WTC11 (cell line): Measurements from ENCODE around the gene CMTR1. TPM values are rescaled to one million over a fixed set of nuclear protein-coding genes. Genes with fewer than 3 reads are reported as not detected.

Experiments used
- ATAC-seq: fragments of 200-7000 bp; cut with Tn5 transposase; 2 replicates; pipeline ENCODE4 v1.10.0; 2021; ENCODE audit warnings: mild to moderate bottlenecking, moderate library complexity
- CTCF ChIA-PET: fragments of 300-600 bp; sonication (Branson Sonifier 250); formaldehyde crosslinking; loops from one replicate; lab custom pipeline; 2021; ENCODE audit warnings: antibody characterized with exemption; lab: Charles Lee
- POLR2A ChIA-PET: fragments of 350-600 bp; sonication (Branson Sonifier 250); formaldehyde crosslinking; loops from one replicate; lab custom pipeline; 2021; ENCODE audit warnings: antibody characterized with exemption; lab: Charles Lee
- DNase-seq: peaks from one replicate; pipeline ENCODE4 v3.0.0; 2021; ENCODE audit warnings: low spot score
- H3K27ac Mint-ChIP-seq: 2 replicates; pipeline ENCODE4 v1.8.0; 2021; ENCODE audit warnings: mixed read lengths
- H3K27me3 Mint-ChIP-seq: 2 replicates; pipeline ENCODE4 v1.8.0; 2021; ENCODE audit warnings: low read depth, mild to moderate bottlenecking, moderate library complexity, mixed read lengths
- H3K36me3 Mint-ChIP-seq: 2 replicates; pipeline ENCODE4 v1.8.0; 2021; ENCODE audit warnings: mixed read lengths
- H3K4me1 Mint-ChIP-seq: 2 replicates; pipeline ENCODE4 v1.8.0; 2022; ENCODE audit warnings: mixed read lengths
- H3K4me3 Mint-ChIP-seq: 2 replicates; pipeline ENCODE4 v1.8.0; 2021; ENCODE audit warnings: mild to moderate bottlenecking, moderate library complexity, mixed read lengths
- H3K9me3 Mint-ChIP-seq: 2 replicates; pipeline ENCODE4 v1.8.0; 2021; ENCODE audit warnings: mixed read lengths
- ARID4B ChIP-seq: sonication (generic); formaldehyde crosslinking; IDR thresholded peaks from 2 replicates; pipeline ENCODE4 v1.8.0; 2023; ENCODE audit warnings: missing genetic modification reagents, mild to moderate bottlenecking, borderline replicate concordance
- CREB1 ChIP-seq: sonication (generic); formaldehyde crosslinking; IDR thresholded peaks from 2 replicates; pipeline ENCODE4 v1.8.0; 2023; ENCODE audit warnings: mild to moderate bottlenecking, missing genetic modification reagents
- CREM ChIP-seq: sonication (generic); formaldehyde crosslinking; IDR thresholded peaks from 2 replicates; pipeline ENCODE4 v1.8.1; 2022; ENCODE audit warnings: mild to moderate bottlenecking, missing genetic modification reagents, moderate library complexity
- ELF4 ChIP-seq: sonication (generic); formaldehyde crosslinking; IDR thresholded peaks from 2 replicates; pipeline ENCODE4 v1.8.1; 2022; ENCODE audit warnings: low read depth, mild to moderate bottlenecking, moderate library complexity, missing genetic modification reagents
- EMX1 ChIP-seq: fragments of 250-450 bp; sonication (Bioruptor Pico); IDR thresholded peaks from 2 replicates; pipeline ENCODE4 v1.8.0; 2021; ENCODE audit warnings: mild to moderate bottlenecking
- ESRRA ChIP-seq: sonication (generic); formaldehyde crosslinking; IDR thresholded peaks from 2 replicates; pipeline ENCODE4 v1.8.1; 2022; ENCODE audit warnings: mild to moderate bottlenecking, missing genetic modification reagents, borderline replicate concordance
- FOXK1 ChIP-seq: sonication (generic); formaldehyde crosslinking; IDR thresholded peaks from 2 replicates; pipeline ENCODE4 v1.8.0; 2022; ENCODE audit warnings: mild to moderate bottlenecking, moderate library complexity, missing genetic modification reagents
- GRHL2 ChIP-seq: fragments of 250-450 bp; sonication (Bioruptor Pico); IDR thresholded peaks from 2 replicates; pipeline ENCODE4 v1.8.0; 2022; ENCODE audit warnings: mild to moderate bottlenecking, moderate library complexity; ENCODE audit not compliant: insufficient replicate concordance, severe bottlenecking
- HMGXB4 ChIP-seq: sonication (generic); formaldehyde crosslinking; IDR thresholded peaks from 2 replicates; pipeline ENCODE4 v1.8.1; 2023; ENCODE audit warnings: mild to moderate bottlenecking, moderate library complexity, missing genetic modification reagents
- IRF2 ChIP-seq: sonication (generic); formaldehyde crosslinking; IDR thresholded peaks from 2 replicates; pipeline ENCODE4 v1.8.0; 2022; ENCODE audit warnings: low read depth, missing genetic modification reagents, borderline replicate concordance
- NFYB ChIP-seq: sonication (generic); formaldehyde crosslinking; conservative IDR thresholded peaks from 2 replicates; pipeline ENCODE4 v1.8.0; 2022; ENCODE audit warnings: low read depth, missing genetic modification reagents
- NR3C1 ChIP-seq: sonication (generic); formaldehyde crosslinking; conservative IDR thresholded peaks from 2 replicates; pipeline ENCODE4 v1.8.1; 2023; ENCODE audit warnings: low read depth, mild to moderate bottlenecking, missing genetic modification reagents
- TCF7 ChIP-seq: sonication (generic); formaldehyde crosslinking; IDR thresholded peaks from 2 replicates; pipeline ENCODE4 v1.8.0; 2022; ENCODE audit warnings: mild to moderate bottlenecking, low read depth, missing genetic modification reagents, moderate library complexity
- ZBTB21 ChIP-seq: sonication (generic); formaldehyde crosslinking; IDR thresholded peaks from 2 replicates; pipeline ENCODE4 v1.8.1; 2023; ENCODE audit warnings: mild to moderate bottlenecking, missing genetic modification reagents, borderline replicate concordance
- ZNF232 ChIP-seq: sonication (generic); formaldehyde crosslinking; IDR thresholded peaks from 2 replicates; pipeline ENCODE4 v1.8.0; 2022; ENCODE audit warnings: mild to moderate bottlenecking, missing genetic modification reagents
- ZNF317 ChIP-seq: sonication (generic); formaldehyde crosslinking; IDR thresholded peaks from 2 replicates; pipeline ENCODE4 v1.8.1; 2023; ENCODE audit warnings: low read depth, mild to moderate bottlenecking, moderate library complexity, missing genetic modification reagents, borderline replicate concordance
- ZNF396 ChIP-seq: fragments of 250-450 bp; sonication (Bioruptor Pico); IDR thresholded peaks from 2 replicates; pipeline ENCODE4 v1.8.0; 2021; ENCODE audit warnings: mild to moderate bottlenecking, moderate library complexity, borderline replicate concordance
- ZNF512 ChIP-seq: sonication (generic); formaldehyde crosslinking; IDR thresholded peaks from 2 replicates; pipeline ENCODE4 v1.8.1; 2022; ENCODE audit warnings: missing genetic modification reagents, borderline replicate concordance
- total RNA-seq: library from RNA; stranded (reverse); gene quantifications from 3 replicates; pipeline ENCODE4 v1.2.3, GENCODE V29; 2021
- TF ChIP-seq, protein P1 (sequence below): sonication (generic); formaldehyde crosslinking; IDR thresholded peaks from 2 replicates; pipeline ENCODE4 v1.8.0; 2022; ENCODE audit warnings: mild to moderate bottlenecking, missing genetic modification reagents
- TF ChIP-seq, protein P2 (sequence below): sonication (generic); formaldehyde crosslinking; IDR thresholded peaks from 2 replicates; pipeline ENCODE4 v1.8.0; 2022; ENCODE audit warnings: mild to moderate bottlenecking, missing genetic modification reagents

Gene CMTR1
- total RNA-seq, 1 experiment from 2014 or later, result 38.6 TPM

DNA sequence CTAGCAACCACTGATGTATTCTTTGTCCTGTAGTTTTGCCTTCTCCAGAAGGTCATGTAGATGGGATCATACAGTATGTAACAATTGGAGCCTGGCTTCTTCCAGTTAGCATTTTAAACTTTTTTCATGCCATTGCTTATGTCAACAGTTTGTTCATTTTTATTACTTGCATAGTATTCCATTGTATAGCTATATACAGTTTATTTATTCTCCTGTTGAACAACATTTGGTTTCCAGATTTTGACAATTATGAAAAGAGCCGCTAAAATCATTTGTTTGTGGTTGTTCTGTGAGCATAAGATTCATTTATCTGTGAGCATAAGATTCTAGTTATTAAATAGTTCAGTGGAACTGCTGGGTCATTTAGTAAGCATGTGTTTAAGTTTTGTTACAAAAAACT, 23.5 kb upstream of the CMTR1 start:
- POLR2A ChIA-PET, result no interaction called here
- DNase-seq, result no peak
- H3K27me3 Mint-ChIP-seq, result no peaks in the 10 kb centered on the region
- no peaks in the 10 kb centered on the region for H3K4me1 Mint-ChIP-seq
- CTCF ChIA-PET, result no interaction called here
- H3K4me3 Mint-ChIP-seq, result no peak overlapping the region
- no peak for ATAC-seq
- TF ChIP-seq, protein P1, sequence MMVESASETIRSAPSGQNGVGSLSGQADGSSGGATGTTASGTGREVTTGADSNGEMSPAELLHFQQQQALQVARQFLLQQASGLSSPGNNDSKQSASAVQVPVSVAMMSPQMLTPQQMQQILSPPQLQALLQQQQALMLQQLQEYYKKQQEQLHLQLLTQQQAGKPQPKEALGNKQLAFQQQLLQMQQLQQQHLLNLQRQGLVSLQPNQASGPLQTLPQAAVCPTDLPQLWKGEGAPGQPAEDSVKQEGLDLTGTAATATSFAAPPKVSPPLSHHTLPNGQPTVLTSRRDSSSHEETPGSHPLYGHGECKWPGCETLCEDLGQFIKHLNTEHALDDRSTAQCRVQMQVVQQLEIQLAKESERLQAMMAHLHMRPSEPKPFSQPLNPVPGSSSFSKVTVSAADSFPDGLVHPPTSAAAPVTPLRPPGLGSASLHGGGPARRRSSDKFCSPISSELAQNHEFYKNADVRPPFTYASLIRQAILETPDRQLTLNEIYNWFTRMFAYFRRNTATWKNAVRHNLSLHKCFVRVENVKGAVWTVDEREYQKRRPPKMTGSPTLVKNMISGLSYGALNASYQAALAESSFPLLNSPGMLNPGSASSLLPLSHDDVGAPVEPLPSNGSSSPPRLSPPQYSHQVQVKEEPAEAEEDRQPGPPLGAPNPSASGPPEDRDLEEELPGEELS, result no peak
- no peak for TF ChIP-seq ZNF317 (CRISPR knock-in tag)
- TF ChIP-seq, protein P2, sequence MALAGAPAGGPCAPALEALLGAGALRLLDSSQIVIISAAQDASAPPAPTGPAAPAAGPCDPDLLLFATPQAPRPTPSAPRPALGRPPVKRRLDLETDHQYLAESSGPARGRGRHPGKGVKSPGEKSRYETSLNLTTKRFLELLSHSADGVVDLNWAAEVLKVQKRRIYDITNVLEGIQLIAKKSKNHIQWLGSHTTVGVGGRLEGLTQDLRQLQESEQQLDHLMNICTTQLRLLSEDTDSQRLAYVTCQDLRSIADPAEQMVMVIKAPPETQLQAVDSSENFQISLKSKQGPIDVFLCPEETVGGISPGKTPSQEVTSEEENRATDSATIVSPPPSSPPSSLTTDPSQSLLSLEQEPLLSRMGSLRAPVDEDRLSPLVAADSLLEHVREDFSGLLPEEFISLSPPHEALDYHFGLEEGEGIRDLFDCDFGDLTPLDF (CRISPR knock-in tag), result no peak
- TF ChIP-seq CREB1 (CRISPR knock-in tag), result no peak
- no peaks in the 10 kb centered on the region for H3K9me3 Mint-ChIP-seq
- no peaks in the 10 kb centered on the region for H3K36me3 Mint-ChIP-seq
- no peak overlapping the region for H3K27ac Mint-ChIP-seq

GRCh38 chr6:37417393-37417792, 15.6 kb upstream of the CMTR1 start:
- CTCF ChIA-PET, result interaction anchor here (0.6 kb wide), 1 partner anchor 625 kb away, joined by 4 read pairs; no protein-coding TSS in a partner anchor

GRCh38 chr6:37418722-37419121, 14.3 kb upstream of the CMTR1 start:
- POLR2A ChIA-PET, result no interaction called here
- ATAC-seq, result no peak
- no peaks in the 10 kb centered on the region for H3K36me3 Mint-ChIP-seq
- TF ChIP-seq ZBTB21 (CRISPR knock-in tag) (no peak), HMGXB4 (CRISPR knock-in tag) (no peak), ELF4 (no peak), TCF7 (CRISPR knock-in tag) (no peak), IRF2 (no peak), NFYB (CRISPR knock-in tag) (no peak), ESRRA (CRISPR knock-in tag) (no peak), ZNF512 (CRISPR knock-in tag) (no peak), CREM (CRISPR knock-in tag) (no peak), GRHL2 (no peak), NR3C1 (CRISPR knock-in tag) (no peak), ZNF232 (no peak), EMX1 (CRISPR knock-in tag) (no peak), ARID4B (CRISPR knock-in tag) (no peak), FOXK1 (CRISPR knock-in tag) (no peak)

More at GRCh38 chr6:37417393-37417792, 15.6 kb upstream of the CMTR1 start:
- no peak for DNase-seq
- ATAC-seq, result no peak
- H3K9me3 Mint-ChIP-seq, result no peaks in the 10 kb centered on the region
- peak; percentile 69; the same call in 1 of the 2 replicates for TF ChIP-seq ZNF317 (CRISPR knock-in tag)
- no peak for TF ChIP-seq ZNF396
- no peaks in the 10 kb centered on the region; the same call in 1 of the 2 replicates for H3K27me3 Mint-ChIP-seq
- no peak overlapping the region for H3K4me3 Mint-ChIP-seq
- no peaks in the 10 kb centered on the region for H3K4me1 Mint-ChIP-seq
- POLR2A ChIA-PET, result no interaction called here
- H3K36me3 Mint-ChIP-seq, result no peaks in the 10 kb centered on the region
- H3K27ac Mint-ChIP-seq, result no peak overlapping the region

More at GRCh38 chr6:37418722-37419121, 14.3 kb upstream of the CMTR1 start:
- Mint-ChIP-seq H3K9me3 (no peaks in the 10 kb centered on the region), H3K4me3 (no peak overlapping the region), H3K27ac (no peak overlapping the region), H3K4me1 (no peaks in the 10 kb centered on the region), H3K27me3 (no peaks in the 10 kb centered on the region; the same call in 1 of the 2 replicates)
- CTCF ChIA-PET, result interaction anchor here (1.0 kb wide), 1 partner anchor 93 kb away, joined by 5 read pairs; no protein-coding TSS in a partner anchor
- no peak for DNase-seq
